GM12873 (cell line): ENCODE data around the gene WIPF2.

Experiments used
- TF ChIP-seq, protein P1 (sequence below): IDR thresholded peaks from 2 replicates; pipeline ENCODE4 v1.5.1; 2012; ENCODE audit warnings: low read depth, mild to moderate bottlenecking, moderate library complexity, low read length, control low read depth; ENCODE audit not compliant: insufficient read depth; ENCODE audit errors: missing control alignments

WIPF2 gene

DNA sequence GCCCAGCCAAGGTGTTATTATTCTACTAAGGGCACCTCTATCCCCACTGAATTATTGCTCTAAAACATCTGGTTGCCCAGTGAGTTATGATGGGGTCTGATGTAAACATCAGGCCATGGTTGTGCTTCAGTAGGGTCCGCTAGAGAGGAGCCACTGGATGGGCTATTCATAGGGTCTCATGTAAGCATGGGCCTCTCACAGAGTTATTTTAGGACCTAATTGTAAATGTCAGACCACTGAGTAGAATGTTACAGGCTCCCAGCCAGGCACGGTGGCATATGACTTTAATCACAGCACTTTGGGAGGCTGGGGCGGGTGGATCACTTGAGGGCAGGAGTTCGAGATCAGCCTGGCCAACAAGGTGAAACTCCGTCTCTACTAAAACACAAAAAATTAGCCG lies 36.5 kb upstream of the WIPF2 start:
- TF ChIP-seq, protein P1, sequence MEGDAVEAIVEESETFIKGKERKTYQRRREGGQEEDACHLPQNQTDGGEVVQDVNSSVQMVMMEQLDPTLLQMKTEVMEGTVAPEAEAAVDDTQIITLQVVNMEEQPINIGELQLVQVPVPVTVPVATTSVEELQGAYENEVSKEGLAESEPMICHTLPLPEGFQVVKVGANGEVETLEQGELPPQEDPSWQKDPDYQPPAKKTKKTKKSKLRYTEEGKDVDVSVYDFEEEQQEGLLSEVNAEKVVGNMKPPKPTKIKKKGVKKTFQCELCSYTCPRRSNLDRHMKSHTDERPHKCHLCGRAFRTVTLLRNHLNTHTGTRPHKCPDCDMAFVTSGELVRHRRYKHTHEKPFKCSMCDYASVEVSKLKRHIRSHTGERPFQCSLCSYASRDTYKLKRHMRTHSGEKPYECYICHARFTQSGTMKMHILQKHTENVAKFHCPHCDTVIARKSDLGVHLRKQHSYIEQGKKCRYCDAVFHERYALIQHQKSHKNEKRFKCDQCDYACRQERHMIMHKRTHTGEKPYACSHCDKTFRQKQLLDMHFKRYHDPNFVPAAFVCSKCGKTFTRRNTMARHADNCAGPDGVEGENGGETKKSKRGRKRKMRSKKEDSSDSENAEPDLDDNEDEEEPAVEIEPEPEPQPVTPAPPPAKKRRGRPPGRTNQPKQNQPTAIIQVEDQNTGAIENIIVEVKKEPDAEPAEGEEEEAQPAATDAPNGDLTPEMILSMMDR: no peak

GRCh38 chr17:40187238-40187637 lies 31.9 kb upstream of the WIPF2 start:
- TF ChIP-seq, protein P1: no peak

- TF ChIP-seq, protein P1: no peak
These were observed 30.4 kb upstream of the WIPF2 start for GRCh38 chr17:40188694-40189093.

DNA sequence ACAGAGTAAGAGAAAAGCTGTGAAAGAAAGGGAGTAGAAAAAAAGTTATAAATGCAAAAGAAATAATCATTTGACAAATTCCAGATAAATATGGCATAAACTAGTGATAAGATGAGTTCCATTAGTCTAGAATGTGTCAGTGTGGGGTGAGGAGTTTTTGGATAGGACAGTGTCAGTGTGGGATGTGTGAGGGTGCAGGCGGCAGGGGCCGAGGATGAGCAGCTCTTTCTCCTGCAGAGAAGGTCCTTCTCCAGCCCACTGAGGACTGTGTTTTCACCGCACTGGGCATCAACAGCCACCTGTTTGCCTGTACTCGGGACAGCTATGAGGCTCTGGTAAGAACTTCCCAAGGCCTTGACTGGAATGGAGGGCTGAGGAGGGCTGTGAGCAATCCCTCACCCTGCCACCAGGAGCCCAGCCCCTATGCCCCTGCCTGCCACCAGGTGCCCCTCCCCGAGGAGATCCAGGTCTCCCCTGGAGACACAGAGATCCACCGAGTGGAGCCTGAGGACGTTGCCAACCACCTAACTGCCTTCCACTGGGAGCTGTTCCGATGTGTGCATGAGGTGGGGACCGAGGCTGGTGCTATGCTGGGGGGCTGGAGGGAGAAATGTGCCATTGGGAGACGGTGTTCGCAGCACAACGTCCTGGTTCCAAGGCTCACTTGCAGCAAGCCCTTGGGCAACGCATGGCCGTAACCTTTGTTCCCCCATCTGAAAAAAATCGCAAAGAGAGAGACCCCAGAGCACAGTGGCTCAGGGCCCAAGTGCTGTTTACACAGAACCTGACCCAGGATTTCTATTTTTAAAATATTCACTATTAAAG lies 28.7 kb upstream of the WIPF2 start:
- TF ChIP-seq, protein P1: peak; percentile 66

DNA sequence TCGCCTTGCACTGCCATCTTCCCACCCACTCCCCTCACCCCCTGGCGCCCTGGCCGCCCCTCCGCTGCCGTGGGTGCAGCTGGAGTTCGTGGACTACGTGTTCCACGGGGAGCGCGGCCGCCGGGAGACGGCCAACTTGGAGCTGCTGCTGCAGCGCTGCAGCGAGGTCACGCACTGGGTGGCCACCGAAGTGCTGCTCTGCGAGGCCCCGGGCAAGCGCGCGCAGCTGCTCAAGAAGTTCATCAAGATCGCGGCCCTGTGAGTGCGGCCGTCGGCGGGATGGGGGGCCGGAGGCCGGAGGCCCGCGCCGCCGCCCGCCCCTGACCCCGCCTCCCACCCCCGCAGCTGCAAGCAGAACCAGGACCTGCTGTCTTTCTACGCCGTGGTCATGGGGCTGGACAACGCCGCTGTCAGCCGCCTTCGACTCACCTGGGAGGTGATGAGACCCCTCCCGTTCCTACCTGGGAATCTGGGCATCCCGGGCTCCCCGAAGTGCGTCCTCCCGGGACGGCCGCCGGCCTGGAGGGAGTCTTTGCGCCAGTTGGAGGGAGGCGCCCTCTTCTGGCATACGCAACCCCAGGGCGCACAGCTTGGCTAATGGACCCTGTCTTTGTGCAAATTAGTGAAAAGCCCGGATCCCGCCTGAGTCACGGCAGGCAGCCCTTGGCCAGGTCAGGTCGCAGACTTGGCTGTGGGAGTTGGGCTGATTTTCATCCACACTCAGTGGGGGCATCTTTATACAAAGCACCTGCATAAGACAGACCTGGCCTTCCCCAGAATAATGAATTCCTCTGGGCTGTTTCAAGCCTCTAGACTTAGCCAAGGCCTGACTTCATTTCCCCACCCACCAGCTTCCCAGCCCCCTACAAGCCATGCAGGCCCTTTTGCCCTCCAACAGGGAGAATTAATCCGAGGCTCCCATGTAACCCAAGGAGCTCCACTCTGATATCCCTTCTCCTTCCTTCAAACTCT lies 27.6 kb upstream of the WIPF2 start:
- TF ChIP-seq, protein P1: peak; percentile 87

- TF ChIP-seq, protein P1: no peak
These were observed 26.1 kb upstream of the WIPF2 start for GRCh38 chr17:40192961-40193360.

GRCh38 chr17:40194821-40195220 lies 24.3 kb upstream of the WIPF2 start:
- TF ChIP-seq, protein P1: no peak
